ENCODE results near the gene SLC16A10. TPM values are rescaled to one million over a fixed set of nuclear protein-coding genes. Genes with fewer than 3 reads are reported as not detected.

Gene SLC16A10
- total and polyA plus RNA-seq, 5 donors from 2014 or later, result 24.4 to 39.3 (median 32.0) TPM

DNA sequence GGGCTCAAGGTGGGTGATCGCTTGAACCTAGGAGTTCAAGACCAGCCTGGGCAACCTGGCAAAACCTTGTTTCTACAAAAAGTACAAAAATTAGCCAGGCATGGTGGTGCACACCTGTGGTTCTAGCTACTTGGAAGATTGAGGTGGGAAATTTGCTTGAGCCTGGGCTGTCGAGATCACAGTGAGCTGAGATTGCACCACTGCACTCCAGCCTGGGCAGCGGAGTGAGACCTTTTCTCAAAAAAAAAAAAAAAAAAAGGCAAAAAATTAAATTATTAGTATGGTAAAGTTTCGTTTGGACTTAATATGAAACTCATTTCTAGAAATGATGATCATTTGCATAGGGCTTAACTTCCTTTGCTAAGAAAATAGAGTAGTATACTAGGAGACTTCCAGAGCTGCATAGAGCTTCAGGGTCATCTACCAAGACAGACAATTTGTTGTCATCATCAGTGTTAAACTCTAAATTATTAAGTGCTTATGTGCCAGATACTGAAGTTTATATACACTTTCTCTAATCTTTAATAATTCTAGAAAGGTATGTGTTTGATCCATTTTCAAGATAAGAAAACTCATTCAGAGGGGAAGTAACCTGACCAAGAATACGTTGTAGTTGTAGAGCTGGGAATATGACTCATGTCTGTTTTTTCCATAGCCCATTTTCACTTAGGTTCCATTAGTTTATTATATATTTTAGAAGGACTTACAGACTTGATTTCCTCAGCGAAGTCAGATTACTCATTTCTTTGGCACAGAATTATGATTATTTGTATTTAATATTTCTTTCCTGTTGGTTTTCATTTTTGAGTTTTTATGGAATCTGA lies 84.5 kb downstream of the SLC16A10 start:
- Mint-ChIP-seq H3K4me1 (peaks cover 16 to 44% (median 31%) of the 10 kb centered on the region in 4 donors), H3K36me3 (no peaks in the 10 kb centered on the region), H3K9me3 (no peaks in the 10 kb centered on the region), H3K27me3 (no peaks in the 10 kb centered on the region), H3K27ac (peak overlapping the region; percentile 31 to 71 (median 49)), H3K4me3 (peak overlapping the region in 2 of 4 donors; percentile 46 to 57)
- no peaks in the 10 kb centered on the region for H3K36me3 ChIP-seq (ENCODE audit: control insufficient read depth, insufficient read depth, low read length)
- ATAC-seq (ENCODE audit: low read depth in 2 of 2) (no peak), DNase-seq (peak in 1 of 3 donors; percentile 48)
- peaks cover 42% of the 10 kb centered on the region for H3K4me1 ChIP-seq (ENCODE audit: control insufficient read depth, insufficient read depth, low read length, poor library complexity, severe bottlenecking)
- no peaks in the 10 kb centered on the region for H3K9me3 ChIP-seq (ENCODE audit: control insufficient read depth in 2 of 2, low read length in 2 of 2)
- H3K27ac ChIP-seq (ENCODE audit: insufficient read depth, low read length, poor library complexity, severe bottlenecking), result no peak overlapping the region
- H3K4me3 ChIP-seq (ENCODE audit: low read depth, low read length), result peak overlapping the region; percentile 46
- no peaks in the 10 kb centered on the region for H3K27me3 ChIP-seq (ENCODE audit: control insufficient read depth, insufficient read depth, low read length)

GRCh38 chr6:111172563-111172962 lies 85.3 kb downstream of the SLC16A10 start:
- Mint-ChIP-seq H3K27me3 (no peaks in the 10 kb centered on the region), H3K9me3 (no peaks in the 10 kb centered on the region), H3K4me1 (peaks cover 19 to 43% (median 31%) of the 10 kb centered on the region in 4 donors), H3K36me3 (peaks cover 6% of the 10 kb centered on the region), H3K4me3 (peak overlapping the region in 1 of 4 donors; percentile 32), H3K27ac (peak overlapping the region in 2 of 3 donors; percentile 9 to 55)
- ATAC-seq (ENCODE audit: low read depth in 2 of 2) (no peak), DNase-seq (no peak)
- H3K4me1 ChIP-seq (ENCODE audit: control insufficient read depth, insufficient read depth, low read length, poor library complexity, severe bottlenecking), result peaks cover 42% of the 10 kb centered on the region
- no peaks in the 10 kb centered on the region for H3K27me3 ChIP-seq (ENCODE audit: control insufficient read depth, insufficient read depth, low read length)
- H3K27ac ChIP-seq (ENCODE audit: insufficient read depth, low read length, poor library complexity, severe bottlenecking), result no peak overlapping the region
- no peak overlapping the region for H3K4me3 ChIP-seq (ENCODE audit: low read depth, low read length)
- no peaks in the 10 kb centered on the region for H3K36me3 ChIP-seq (ENCODE audit: control insufficient read depth, insufficient read depth, low read length)
- H3K9me3 ChIP-seq (ENCODE audit: control insufficient read depth in 2 of 2, low read length in 2 of 2), result no peaks in the 10 kb centered on the region

GRCh38 chr6:111173341-111173740 lies 86.0 kb downstream of the SLC16A10 start:
- Mint-ChIP-seq H3K4me1 (peaks cover 19 to 43% (median 31%) of the 10 kb centered on the region in 4 donors), H3K4me3 (peak overlapping the region; percentile 25 to 88 (median 36)), H3K27ac (peak overlapping the region; percentile 8 to 32 (median 9)), H3K9me3 (no peaks in the 10 kb centered on the region), H3K36me3 (peaks cover 8% of the 10 kb centered on the region), H3K27me3 (no peaks in the 10 kb centered on the region)
- ATAC-seq (ENCODE audit: low read depth in 2 of 2) (no peak), DNase-seq (no peak)
- no peaks in the 10 kb centered on the region for H3K9me3 ChIP-seq (ENCODE audit: control insufficient read depth in 2 of 2, low read length in 2 of 2)
- no peaks in the 10 kb centered on the region for H3K36me3 ChIP-seq (ENCODE audit: control insufficient read depth, insufficient read depth, low read length)
- H3K27me3 ChIP-seq (ENCODE audit: control insufficient read depth, insufficient read depth, low read length), result no peaks in the 10 kb centered on the region
- peak overlapping the region; percentile 75 for H3K4me3 ChIP-seq (ENCODE audit: low read depth, low read length)
- peaks cover 42% of the 10 kb centered on the region for H3K4me1 ChIP-seq (ENCODE audit: control insufficient read depth, insufficient read depth, low read length, poor library complexity, severe bottlenecking)
- H3K27ac ChIP-seq (ENCODE audit: insufficient read depth, low read length, poor library complexity, severe bottlenecking), result peak overlapping the region; percentile 51

DNA sequence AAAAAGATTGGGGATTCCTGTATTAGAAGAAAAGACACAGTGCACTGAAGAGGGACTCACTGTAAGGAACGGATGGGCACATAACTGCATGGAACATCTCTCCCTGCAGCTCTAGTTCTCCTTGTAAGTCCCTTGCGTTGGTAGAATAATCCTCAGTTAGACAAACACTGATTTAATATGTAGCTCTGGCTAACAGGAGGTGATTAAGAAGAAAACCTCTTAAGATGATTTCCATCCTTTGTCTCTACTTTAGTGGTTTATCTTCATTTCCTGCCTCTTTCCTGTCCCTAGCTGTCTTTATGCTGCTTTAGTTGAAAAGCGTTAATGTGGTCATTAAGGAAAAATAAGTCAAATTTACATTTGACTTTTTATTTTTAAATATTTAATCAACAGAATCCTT lies 86.6 kb downstream of the SLC16A10 start:
- Mint-ChIP-seq H3K4me3 (peak overlapping the region in 3 of 4 donors; percentile 25 to 57 (median 50)), H3K27ac (no peak overlapping the region)
- peak; percentile 45 to 62 for ATAC-seq (ENCODE audit: low read depth in 2 of 2)

DNA sequence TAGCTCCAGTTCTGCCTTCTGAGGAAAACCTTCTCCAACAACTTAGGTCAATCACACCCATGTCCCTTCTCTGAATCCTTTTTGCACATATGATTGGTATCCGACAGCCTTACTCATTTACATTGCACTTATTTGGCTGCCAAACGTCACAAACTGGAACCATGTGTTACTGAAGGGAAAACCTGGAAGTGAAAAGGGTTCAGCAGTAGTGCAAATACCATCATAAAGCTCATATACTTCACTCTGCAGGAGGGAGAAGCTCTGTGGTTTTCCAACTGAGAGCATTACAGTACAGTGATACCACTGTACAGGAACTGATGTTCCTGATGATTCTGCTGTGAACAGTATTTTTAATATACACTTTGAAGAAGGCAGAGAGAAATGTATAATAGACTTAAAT lies 87.8 kb downstream of the SLC16A10 start:
- Histone ChIP-seq H3K4me1 (ENCODE audit: control insufficient read depth, insufficient read depth, low read length, poor library complexity, severe bottlenecking) (peaks cover 42% of the 10 kb centered on the region), H3K27me3 (ENCODE audit: control insufficient read depth, insufficient read depth, low read length) (no peaks in the 10 kb centered on the region), H3K27ac (ENCODE audit: insufficient read depth, low read length, poor library complexity, severe bottlenecking) (no peak overlapping the region), H3K4me3 (ENCODE audit: low read depth, low read length) (no peak overlapping the region), H3K9me3 (ENCODE audit: control insufficient read depth in 2 of 2, low read length in 2 of 2) (no peaks in the 10 kb centered on the region), H3K36me3 (ENCODE audit: control insufficient read depth, insufficient read depth, low read length) (no peaks in the 10 kb centered on the region)
- Mint-ChIP-seq H3K4me1 (peaks cover 12 to 36% (median 26%) of the 10 kb centered on the region in 4 donors), H3K4me3 (no peak overlapping the region), H3K27ac (no peak overlapping the region), H3K27me3 (no peaks in the 10 kb centered on the region), H3K36me3 (peaks cover 20% of the 10 kb centered on the region), H3K9me3 (no peaks in the 10 kb centered on the region)
- DNase-seq, result no peak
- no peak for ATAC-seq (ENCODE audit: low read depth in 2 of 2)

More for the DNA sequence above, 86.6 kb downstream of the SLC16A10 start:
- peak in 1 of 3 donors; percentile 64 for DNase-seq
- H3K4me3 ChIP-seq (ENCODE audit: low read depth, low read length), result peak overlapping the region; percentile 75
- no peaks in the 10 kb centered on the region for H3K27me3 ChIP-seq (ENCODE audit: control insufficient read depth, insufficient read depth, low read length)
- H3K9me3 Mint-ChIP-seq, result no peaks in the 10 kb centered on the region
- peak overlapping the region; percentile 51 for H3K27ac ChIP-seq (ENCODE audit: insufficient read depth, low read length, poor library complexity, severe bottlenecking)
- peaks cover 19 to 40% (median 30%) of the 10 kb centered on the region in 4 donors for H3K4me1 Mint-ChIP-seq
- no peaks in the 10 kb centered on the region for H3K27me3 Mint-ChIP-seq
- no peaks in the 10 kb centered on the region for H3K36me3 ChIP-seq (ENCODE audit: control insufficient read depth, insufficient read depth, low read length)
- H3K36me3 Mint-ChIP-seq, result peaks cover 11% of the 10 kb centered on the region
- H3K9me3 ChIP-seq (ENCODE audit: control insufficient read depth in 2 of 2, low read length in 2 of 2), result no peaks in the 10 kb centered on the region
- peaks cover 42% of the 10 kb centered on the region for H3K4me1 ChIP-seq (ENCODE audit: control insufficient read depth, insufficient read depth, low read length, poor library complexity, severe bottlenecking)

- Histone ChIP-seq H3K4me3 (ENCODE audit: low read depth, low read length) (no peak overlapping the region), H3K9me3 (ENCODE audit: control insufficient read depth in 2 of 2, low read length in 2 of 2) (no peaks in the 10 kb centered on the region), H3K27me3 (ENCODE audit: control insufficient read depth, insufficient read depth, low read length) (no peaks in the 10 kb centered on the region), H3K27ac (ENCODE audit: insufficient read depth, low read length, poor library complexity, severe bottlenecking) (no peak overlapping the region), H3K36me3 (ENCODE audit: control insufficient read depth, insufficient read depth, low read length) (no peaks in the 10 kb centered on the region), H3K4me1 (ENCODE audit: control insufficient read depth, insufficient read depth, low read length, poor library complexity, severe bottlenecking) (peaks cover 40% of the 10 kb centered on the region)
- no peak overlapping the region for H3K4me3 Mint-ChIP-seq
- DNase-seq (no peak), ATAC-seq (ENCODE audit: low read depth in 2 of 2) (no peak)
- peaks cover 12 to 34% (median 25%) of the 10 kb centered on the region in 4 donors for H3K4me1 Mint-ChIP-seq
- H3K36me3 Mint-ChIP-seq, result peaks cover 20% of the 10 kb centered on the region
- H3K27ac Mint-ChIP-seq, result no peak overlapping the region
- no peaks in the 10 kb centered on the region for H3K27me3 Mint-ChIP-seq
- H3K9me3 Mint-ChIP-seq, result no peaks in the 10 kb centered on the region
These were observed 88.9 kb downstream of the SLC16A10 start for GRCh38 chr6:111176038-111176759.

DNA sequence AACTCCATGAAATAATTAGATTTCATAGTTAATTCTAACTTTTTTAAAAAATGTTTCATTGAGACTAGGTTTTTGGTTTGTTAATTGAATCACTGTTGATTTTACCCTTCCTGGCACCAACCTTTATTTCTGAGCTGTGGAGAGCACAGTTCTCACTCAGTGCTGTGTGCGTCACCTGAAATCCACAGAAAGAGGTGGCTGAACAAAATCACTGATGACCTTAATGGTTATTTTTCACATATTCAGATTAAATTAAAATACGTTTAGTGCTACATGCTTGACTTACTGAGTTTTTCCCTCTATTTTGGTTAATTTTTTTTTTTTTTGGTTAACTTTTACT lies 89.4 kb downstream of the SLC16A10 start:
- H3K27me3 ChIP-seq (ENCODE audit: control insufficient read depth, insufficient read depth, low read length), result no peaks in the 10 kb centered on the region
- DNase-seq (no peak), ATAC-seq (ENCODE audit: low read depth in 2 of 2) (no peak)
- no peak overlapping the region for H3K4me3 ChIP-seq (ENCODE audit: low read depth, low read length)
- Mint-ChIP-seq H3K4me3 (no peak overlapping the region), H3K36me3 (peaks cover 20% of the 10 kb centered on the region), H3K9me3 (no peaks in the 10 kb centered on the region), H3K27ac (peak overlapping the region in 1 of 3 donors; percentile 1), H3K4me1 (peaks cover 11 to 29% (median 22%) of the 10 kb centered on the region in 4 donors), H3K27me3 (no peaks in the 10 kb centered on the region)
- peaks cover 34% of the 10 kb centered on the region for H3K4me1 ChIP-seq (ENCODE audit: control insufficient read depth, insufficient read depth, low read length, poor library complexity, severe bottlenecking)
- H3K27ac ChIP-seq (ENCODE audit: insufficient read depth, low read length, poor library complexity, severe bottlenecking), result no peak overlapping the region
- no peaks in the 10 kb centered on the region for H3K36me3 ChIP-seq (ENCODE audit: control insufficient read depth, insufficient read depth, low read length)
- no peaks in the 10 kb centered on the region for H3K9me3 ChIP-seq (ENCODE audit: control insufficient read depth in 2 of 2, low read length in 2 of 2)

Measured in CD4-positive, CD25-positive, alpha-beta regulatory T cell (primary cell).